ENCODE results near the gene ERAL1. TPM values are rescaled to one million over a fixed set of nuclear protein-coding genes. Genes with fewer than 3 reads are reported as not detected.

Gene ERAL1
- total and polyA plus RNA-seq, 2 of the 13 experiments (the other 11 are each of a cell fraction or from before 2014, with no cell fraction given), result 46.9 to 72.2 TPM

DNA sequence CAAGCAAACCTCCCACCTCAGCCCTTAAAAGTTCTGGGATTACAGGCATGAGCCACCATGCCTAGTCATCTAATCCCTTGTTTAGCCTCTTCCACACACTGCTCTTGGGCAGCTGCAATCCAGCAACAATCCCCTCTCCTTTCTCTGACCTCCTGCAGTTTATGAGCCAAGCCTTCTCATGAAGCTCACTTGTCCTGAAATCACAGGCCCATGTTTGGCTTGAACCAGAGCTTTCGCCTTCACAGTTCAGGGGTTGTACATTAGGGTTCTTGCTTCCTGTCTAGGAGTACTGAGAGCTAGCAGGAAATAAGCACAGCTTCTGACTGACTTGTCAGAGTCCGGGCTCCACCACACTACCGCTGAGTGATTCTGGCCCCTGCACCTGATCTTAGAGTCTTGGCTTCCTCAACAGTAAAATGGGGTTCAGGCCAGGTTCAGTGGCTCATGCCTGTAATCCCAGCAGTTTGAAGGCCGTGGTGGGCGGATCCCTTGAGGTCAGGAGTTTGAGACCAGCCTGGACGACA is 16.3 kb downstream of the ERAL1 start:
- FAIRE-seq (no peak), ATAC-seq (peak; percentile 70), DNase-seq (ENCODE audit: low spot score) (no peak)
- CTCF ChIA-PET (ENCODE audit: low intra/inter-chr PET ratio, low total read pairs), result no interaction called here
- H3K9ac ChIP-seq (ENCODE audit: insufficient read depth, low read depth, low read length), result no peak overlapping the region
- H3K27me3 ChIP-seq (ENCODE audit: control insufficient read depth in 1 of 2, insufficient read depth in 2 of 2, low read length in 2 of 2), result peaks cover 0 to 1% of the 10 kb centered on the region in 2 experiments; a peak in 1 of 5 replicates
- H4K20me1 ChIP-seq (ENCODE audit: insufficient read depth, low read length), result no peaks in the 10 kb centered on the region
- no peaks in the 10 kb centered on the region for H3K79me2 ChIP-seq (ENCODE audit: insufficient read depth, low read length)
- intact Hi-C loops (cut with micrococcal nuclease; ENCODE audit: unreplicated experiment) (no loop called here), in situ Hi-C loops (cut with HindIII; ENCODE audit: extremely low pct_ligation_motif_present, low pct_unique_long_range_greater_than_20kb) (no loop called here)
- POLR2A ChIA-PET, result interaction anchor here (0.6 kb wide), 1 partner anchor 837 kb away, joined by 4 read pairs; no protein-coding TSS in a partner anchor
- no peak for TF ChIP-seq ISL2 (CRISPR knock-in tag; IDR thresholded peaks at IDR 0.05)
- no peak overlapping the region for H3K27ac ChIP-seq (ENCODE audit: extremely low read length, insufficient read depth, low read length)
- peak overlapping the region; percentile 59 for H3K4me2 ChIP-seq (ENCODE audit: low read depth, low read length)
- peak overlapping the region; percentile 90 for H2AFZ ChIP-seq (ENCODE audit: low read length)
- H3K9me3 ChIP-seq (ENCODE audit: low read length), result no peaks in the 10 kb centered on the region
- BruUV-seq (replicated peaks), result no TSS peak
- no peaks in the 10 kb centered on the region for H3K36me3 ChIP-seq (replicated peaks in 1 of 2; ENCODE audit: control insufficient read depth in 1 of 2, insufficient read depth in 2 of 2, low read length in 2 of 2)
- peaks cover 19% of the 10 kb centered on the region for H3K4me1 ChIP-seq (ENCODE audit: insufficient read depth, low read length)
- WGBS (ENCODE audit: low lambda C conversion rate), result 37% methylated on average over 6 of the region's 6 CpGs
- H3K4me3 ChIP-seq (replicated peaks in 1 of 3; ENCODE audit: insufficient read depth in 1 of 3, low read depth in 2 of 3, low read length in 3 of 3), result no peak overlapping the region

DNA sequence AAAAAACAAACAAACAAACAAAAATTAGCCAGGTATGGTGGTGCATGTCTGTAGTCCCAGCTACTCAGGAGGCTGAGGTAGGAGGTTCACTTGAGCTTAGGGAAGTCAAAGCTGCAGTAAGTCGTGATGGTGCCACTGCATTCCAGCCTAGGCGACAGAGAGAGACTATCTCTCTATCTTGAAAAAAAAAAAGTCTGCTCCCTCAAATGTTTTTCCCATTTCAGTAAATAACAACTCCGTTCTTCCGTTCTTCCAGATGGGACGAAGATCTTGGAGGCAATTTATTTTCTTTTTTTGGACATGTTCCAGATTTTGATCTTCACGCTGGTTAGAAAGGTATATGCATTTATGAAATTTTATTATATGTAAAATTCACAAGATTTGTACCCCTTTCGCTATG is 19.0 kb downstream of the ERAL1 start:
- CTCF ChIA-PET (ENCODE audit: low intra/inter-chr PET ratio, low total read pairs), result no interaction called here
- no peak for ATAC-seq
- H2AFZ ChIP-seq (ENCODE audit: low read length), result no peak overlapping the region
- peaks cover 0 to 1% of the 10 kb centered on the region in 2 experiments; a peak in 1 of 5 replicates for H3K27me3 ChIP-seq (ENCODE audit: control insufficient read depth in 1 of 2, insufficient read depth in 2 of 2, low read length in 2 of 2)
- H3K4me3 ChIP-seq (replicated peaks in 1 of 3; ENCODE audit: insufficient read depth in 1 of 3, low read depth in 2 of 3, low read length in 3 of 3), result no peak overlapping the region
- in situ Hi-C loops (cut with HindIII; ENCODE audit: extremely low pct_ligation_motif_present, low pct_unique_long_range_greater_than_20kb), result no loop called here
- POLR2A ChIA-PET, result no interaction called here
- BruUV-seq (replicated peaks), result no TSS peak
- no peak overlapping the region for H3K9ac ChIP-seq (ENCODE audit: insufficient read depth, low read depth, low read length)
- H3K4me2 ChIP-seq (ENCODE audit: low read depth, low read length), result no peak overlapping the region
- no peaks in the 10 kb centered on the region for H4K20me1 ChIP-seq (ENCODE audit: insufficient read depth, low read length)
- DNase-seq (ENCODE audit: low spot score), result no peak
- intact Hi-C loops (cut with micrococcal nuclease; ENCODE audit: unreplicated experiment), result no loop called here
- H3K79me2 ChIP-seq (ENCODE audit: insufficient read depth, low read length), result no peaks in the 10 kb centered on the region
- peaks cover 12% of the 10 kb centered on the region for H3K4me1 ChIP-seq (ENCODE audit: insufficient read depth, low read length)
- H3K36me3 ChIP-seq (replicated peaks in 1 of 2; ENCODE audit: control insufficient read depth in 1 of 2, insufficient read depth in 2 of 2, low read length in 2 of 2), result 0 out of 5 replicates have a peak, but pooled peaks cover 0 to 1% of the 10 kb centered on the region in 2 experiments
- no peak for FAIRE-seq
- H3K9me3 ChIP-seq (ENCODE audit: low read length), result no peaks in the 10 kb centered on the region
- H3K27ac ChIP-seq (ENCODE audit: extremely low read length, insufficient read depth, low read length), result no peak overlapping the region
- 66% methylated on average over 7 of the region's 7 CpGs for WGBS (ENCODE audit: low lambda C conversion rate)
- TF ChIP-seq ZNF75D (CRISPR knock-in tag; IDR thresholded peaks at IDR 0.05; ENCODE audit: borderline replicate concordance) (no peak), SIN3B (IDR thresholded peaks at IDR 0.05; ENCODE audit: low read length) (no peak), ZNF432 (CRISPR knock-in tag; IDR thresholded peaks at IDR 0.05; ENCODE audit: borderline replicate concordance) (no peak), ATM (IDR thresholded peaks at IDR 0.05; ENCODE audit: borderline replicate concordance) (no peak), ZNF30 (CRISPR knock-in tag; IDR thresholded peaks at IDR 0.05) (no peak), ZNF772 (CRISPR knock-in tag; IDR thresholded peaks at IDR 0.05) (no peak), GFI1 (CRISPR knock-in tag; IDR thresholded peaks at IDR 0.05; ENCODE audit: borderline replicate concordance) (no peak), NR2F1 (CRISPR knock-in tag; IDR thresholded peaks at IDR 0.05) (no peak), ZNF83 (CRISPR knock-in tag; IDR thresholded peaks at IDR 0.05; ENCODE audit: borderline replicate concordance) (no peak), BRD4 (CRISPR knock-in tag; IDR thresholded peaks at IDR 0.05) (no peak), TOE1 (CRISPR knock-in tag; IDR thresholded peaks at IDR 0.05) (no peak), MYC (CRISPR knock-in tag; IDR thresholded peaks at IDR 0.05; ENCODE audit: borderline replicate concordance) (no peak), CAMTA2 (CRISPR knock-in tag; IDR thresholded peaks at IDR 0.05; ENCODE audit: borderline replicate concordance) (no peak)
- TF ChIP-seq, protein P1, sequence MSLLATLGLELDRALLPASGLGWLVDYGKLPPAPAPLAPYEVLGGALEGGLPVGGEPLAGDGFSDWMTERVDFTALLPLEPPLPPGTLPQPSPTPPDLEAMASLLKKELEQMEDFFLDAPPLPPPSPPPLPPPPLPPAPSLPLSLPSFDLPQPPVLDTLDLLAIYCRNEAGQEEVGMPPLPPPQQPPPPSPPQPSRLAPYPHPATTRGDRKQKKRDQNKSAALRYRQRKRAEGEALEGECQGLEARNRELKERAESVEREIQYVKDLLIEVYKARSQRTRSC (CRISPR knock-in tag; IDR thresholded peaks at IDR 0.05; ENCODE audit: low read depth), result no peak
- TF ChIP-seq, protein P2, sequence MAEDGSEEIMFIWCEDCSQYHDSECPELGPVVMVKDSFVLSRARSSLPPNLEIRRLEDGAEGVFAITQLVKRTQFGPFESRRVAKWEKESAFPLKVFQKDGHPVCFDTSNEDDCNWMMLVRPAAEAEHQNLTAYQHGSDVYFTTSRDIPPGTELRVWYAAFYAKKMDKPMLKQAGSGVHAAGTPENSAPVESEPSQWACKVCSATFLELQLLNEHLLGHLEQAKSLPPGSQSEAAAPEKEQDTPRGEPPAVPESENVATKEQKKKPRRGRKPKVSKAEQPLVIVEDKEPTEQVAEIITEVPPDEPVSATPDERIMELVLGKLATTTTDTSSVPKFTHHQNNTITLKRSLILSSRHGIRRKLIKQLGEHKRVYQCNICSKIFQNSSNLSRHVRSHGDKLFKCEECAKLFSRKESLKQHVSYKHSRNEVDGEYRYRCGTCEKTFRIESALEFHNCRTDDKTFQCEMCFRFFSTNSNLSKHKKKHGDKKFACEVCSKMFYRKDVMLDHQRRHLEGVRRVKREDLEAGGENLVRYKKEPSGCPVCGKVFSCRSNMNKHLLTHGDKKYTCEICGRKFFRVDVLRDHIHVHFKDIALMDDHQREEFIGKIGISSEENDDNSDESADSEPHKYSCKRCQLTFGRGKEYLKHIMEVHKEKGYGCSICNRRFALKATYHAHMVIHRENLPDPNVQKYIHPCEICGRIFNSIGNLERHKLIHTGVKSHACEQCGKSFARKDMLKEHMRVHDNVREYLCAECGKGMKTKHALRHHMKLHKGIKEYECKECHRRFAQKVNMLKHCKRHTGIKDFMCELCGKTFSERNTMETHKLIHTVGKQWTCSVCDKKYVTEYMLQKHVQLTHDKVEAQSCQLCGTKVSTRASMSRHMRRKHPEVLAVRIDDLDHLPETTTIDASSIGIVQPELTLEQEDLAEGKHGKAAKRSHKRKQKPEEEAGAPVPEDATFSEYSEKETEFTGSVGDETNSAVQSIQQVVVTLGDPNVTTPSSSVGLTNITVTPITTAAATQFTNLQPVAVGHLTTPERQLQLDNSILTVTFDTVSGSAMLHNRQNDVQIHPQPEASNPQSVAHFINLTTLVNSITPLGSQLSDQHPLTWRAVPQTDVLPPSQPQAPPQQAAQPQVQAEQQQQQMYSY (CRISPR knock-in tag; IDR thresholded peaks at IDR 0.05), result no peak

Measured in HepG2 (cell line).